BJ (cell line): Measurements from ENCODE around the gene TANC1. TPM values are rescaled to one million over a fixed set of nuclear protein-coding genes. Genes with fewer than 3 reads are reported as not detected.
A peak's percentile ranks its signal among the peaks of the same experiment; 100 is the strongest.

Source experiments
- CTCF ChIA-PET: fragments of 350-600 bp; formaldehyde crosslinking; extraction: SDS; loops from one replicate; lab custom pipeline; 2021; ENCODE audit warnings: antibody characterized with exemption, inconsistent platforms; lab: Yijun Ruan, JAX
- POLR2A ChIA-PET: fragments of 300-600 bp; sonication (Branson Sonifier 250); formaldehyde crosslinking; extraction: SDS; loops from one replicate; lab custom pipeline; 2021; ENCODE audit warnings: antibody characterized with exemption; lab: Charles Lee
- DNase-seq: peaks from one replicate; pipeline ENCODE4 v3.0.0-alpha.2; 2011; ENCODE audit warnings: low read depth
- H3K27me3 ChIP-seq: 2 replicates; pipeline ENCODE4 v1.6.0; 2011; ENCODE audit warnings: low read length; ENCODE audit not compliant: control insufficient read depth, insufficient read depth
- H3K36me3 ChIP-seq: 2 replicates; pipeline ENCODE4 v1.5.1; 2011; ENCODE audit warnings: low read length; ENCODE audit not compliant: control insufficient read depth, insufficient read depth
- H3K4me3 ChIP-seq: 2 replicates; pipeline ENCODE4 v1.5.1; 2011; ENCODE audit warnings: low read depth, mild to moderate bottlenecking, control low read depth, low read length
- CTCF ChIP-seq: IDR thresholded peaks from 2 replicates; pipeline ENCODE4 v1.5.1; 2011; ENCODE audit warnings: low read depth, mild to moderate bottlenecking, control low read depth, inconsistent platforms, low read length, moderate library complexity; ENCODE audit not compliant: insufficient read depth
- polyA plus RNA-seq: library from polyadenylated mRNA; depleted of rRNA; stranded (reverse); fragments of >200 nt; gene quantifications from 2 replicates; pipeline ENCODE4 v1.2.3, GENCODE V29; 2011

The TANC1 gene
- polyA plus RNA-seq, 1 experiment, result 22.0 TPM

DNA sequence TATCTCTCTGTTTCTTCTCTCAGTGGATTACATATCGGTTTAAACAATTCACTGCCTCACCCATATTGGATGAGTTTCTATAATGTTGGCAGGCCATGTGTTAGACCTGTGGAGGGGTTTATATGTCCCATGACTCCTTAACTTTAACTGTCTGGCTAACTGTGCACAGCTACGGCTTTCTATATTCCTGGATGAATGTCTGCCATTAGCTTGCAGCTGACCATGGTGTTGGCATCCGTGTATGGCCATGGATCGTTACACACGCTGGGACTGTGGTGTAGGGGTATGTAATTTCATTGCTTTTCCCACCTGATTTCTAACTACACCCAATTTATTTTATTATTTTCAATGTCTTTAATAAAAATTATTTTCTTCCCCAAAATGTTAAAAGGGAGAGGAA, 3.3 kb upstream of the TANC1 start:
- H3K4me3 ChIP-seq, result no peak overlapping the region
- no peak for TF ChIP-seq CTCF
- H3K36me3 ChIP-seq, result no peaks in the 10 kb centered on the region
- ChIA-PET POLR2A (no interaction called here), CTCF (no interaction called here)
- DNase-seq, result no peak
- no peaks in the 10 kb centered on the region for H3K27me3 ChIP-seq

DNA sequence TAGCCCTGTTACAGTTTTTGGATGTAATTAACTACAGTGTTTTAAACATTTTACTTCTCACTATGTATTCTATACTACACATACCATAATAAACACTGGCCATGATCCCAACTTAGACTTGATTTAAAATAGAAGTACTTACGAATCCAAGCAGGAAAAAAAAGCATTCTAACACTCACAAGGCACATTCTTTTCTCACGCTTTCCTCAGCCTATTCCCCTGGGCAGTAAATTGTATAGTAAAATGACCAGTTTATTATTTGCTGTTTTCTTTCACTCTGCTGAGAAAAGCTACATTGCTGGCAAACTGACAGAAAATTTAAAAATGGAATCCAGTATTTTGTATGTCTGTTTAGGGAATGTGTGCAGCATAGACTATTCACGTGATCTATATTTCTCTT, 2.8 kb upstream of the TANC1 start:
- POLR2A ChIA-PET, result no interaction called here
- H3K4me3 ChIP-seq, result no peak overlapping the region
- DNase-seq, result no peak
- H3K27me3 ChIP-seq, result no peaks in the 10 kb centered on the region
- TF ChIP-seq CTCF, result no peak
- H3K36me3 ChIP-seq, result no peaks in the 10 kb centered on the region
- CTCF ChIA-PET, result interaction anchor here (0.6 to 1.3 kb wide), 3 partner anchors 12 to 184 kb away, joined by 3 read pairs; no protein-coding TSS in a partner anchor

- ChIA-PET POLR2A (no interaction called here), CTCF (interaction anchor here (0.6 to 1.3 kb wide), 3 partner anchors 12 to 184 kb away, joined by 3 read pairs; no protein-coding TSS in a partner anchor)
- no peak overlapping the region for H3K4me3 ChIP-seq
- no peak for DNase-seq
- H3K27me3 ChIP-seq, result no peaks in the 10 kb centered on the region
- no peak for TF ChIP-seq CTCF
- no peaks in the 10 kb centered on the region for H3K36me3 ChIP-seq
Measured at GRCh38 chr2:158966312-158966711, 2.1 kb upstream of the TANC1 start.

- DNase-seq, result no peak
- Histone ChIP-seq H3K27me3 (no peaks in the 10 kb centered on the region), H3K36me3 (no peaks in the 10 kb centered on the region; the same call in 1 of the 2 replicates), H3K4me3 (peak overlapping the region; percentile 61)
- POLR2A ChIA-PET, result no interaction called here
- TF ChIP-seq CTCF, result no peak
- CTCF ChIA-PET, result interaction anchor here (1.2 to 3.4 kb wide), 3 partner anchors 103 to 152 kb away, joined by 3 to 14 read pairs (median 3); no protein-coding TSS in a partner anchor
Measured at GRCh38 chr2:158967114-158967730, 1.2 kb upstream of the TANC1 start.

DNA sequence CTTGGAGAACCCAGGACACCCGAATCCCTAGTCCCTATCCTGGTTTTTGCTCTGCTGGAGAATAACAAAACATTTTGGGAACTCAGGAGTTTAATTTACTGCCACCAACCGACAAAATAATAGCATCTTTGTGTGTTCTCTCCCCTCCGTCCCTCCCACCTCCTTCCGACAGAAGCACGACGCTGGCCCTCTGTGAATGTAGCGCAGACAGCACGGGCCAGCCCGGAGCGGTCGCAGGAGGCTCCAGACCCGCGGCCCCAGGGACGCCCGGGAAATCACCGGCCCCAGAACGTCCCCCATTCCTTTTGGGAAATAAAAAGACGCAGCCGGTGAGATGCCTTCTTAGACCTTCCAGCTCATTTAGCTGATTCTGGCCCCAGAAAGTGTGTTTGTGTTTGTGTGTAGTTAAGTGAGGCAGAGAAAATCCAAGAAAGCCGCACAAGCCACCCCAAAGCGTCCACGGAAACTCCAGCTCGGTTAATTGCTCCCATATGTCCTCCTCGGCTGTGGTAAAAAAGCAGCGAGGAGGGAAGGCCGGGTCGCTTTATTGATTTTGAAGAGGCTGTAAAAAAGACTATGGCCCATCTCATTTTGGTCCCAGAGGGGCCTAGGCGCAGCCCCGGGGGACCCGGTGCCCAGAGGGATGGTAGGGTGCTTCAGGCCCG, 577 bp upstream of the TANC1 start:
- TF ChIP-seq CTCF, result 0 out of 2 replicates have a peak, but pooled peaks have one; percentile 2
- POLR2A ChIA-PET, result interaction anchor here (0.6 to 0.7 kb wide), 2 partner anchors 18 to 63 kb away, joined by 3 read pairs; no protein-coding TSS in a partner anchor
- CTCF ChIA-PET, result interaction anchor here (0.6 to 3.4 kb wide), 3 partner anchors 103 to 674 kb away, joined by 3 to 14 read pairs (median 3); no protein-coding TSS in a partner anchor
- Histone ChIP-seq H3K27me3 (no peaks in the 10 kb centered on the region), H3K36me3 (no peaks in the 10 kb centered on the region; the same call in 1 of the 2 replicates), H3K4me3 (peak overlapping the region; percentile 61)
- DNase-seq, result no peak
